ENCODE measurements around the gene STAT3.
"Not testable (repeated sequence)": the region's sequence is repeated elsewhere in the genome, so short reads cannot be mapped to it uniquely, and the experiment has no call there.

Gene STAT3

GRCh38 chr17:42404326-42405055 is 16.2 kb upstream of the STAT3 start:
- TF ChIP-seq POLR2A (IDR thresholded peaks at IDR 0.05; ENCODE audit: extremely low read depth, insufficient read length) (no peak), MYC (IDR thresholded peaks at IDR 0.05; ENCODE audit: low read depth, low read length) (no peak)
- TF ChIP-seq, protein P1, sequence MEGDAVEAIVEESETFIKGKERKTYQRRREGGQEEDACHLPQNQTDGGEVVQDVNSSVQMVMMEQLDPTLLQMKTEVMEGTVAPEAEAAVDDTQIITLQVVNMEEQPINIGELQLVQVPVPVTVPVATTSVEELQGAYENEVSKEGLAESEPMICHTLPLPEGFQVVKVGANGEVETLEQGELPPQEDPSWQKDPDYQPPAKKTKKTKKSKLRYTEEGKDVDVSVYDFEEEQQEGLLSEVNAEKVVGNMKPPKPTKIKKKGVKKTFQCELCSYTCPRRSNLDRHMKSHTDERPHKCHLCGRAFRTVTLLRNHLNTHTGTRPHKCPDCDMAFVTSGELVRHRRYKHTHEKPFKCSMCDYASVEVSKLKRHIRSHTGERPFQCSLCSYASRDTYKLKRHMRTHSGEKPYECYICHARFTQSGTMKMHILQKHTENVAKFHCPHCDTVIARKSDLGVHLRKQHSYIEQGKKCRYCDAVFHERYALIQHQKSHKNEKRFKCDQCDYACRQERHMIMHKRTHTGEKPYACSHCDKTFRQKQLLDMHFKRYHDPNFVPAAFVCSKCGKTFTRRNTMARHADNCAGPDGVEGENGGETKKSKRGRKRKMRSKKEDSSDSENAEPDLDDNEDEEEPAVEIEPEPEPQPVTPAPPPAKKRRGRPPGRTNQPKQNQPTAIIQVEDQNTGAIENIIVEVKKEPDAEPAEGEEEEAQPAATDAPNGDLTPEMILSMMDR (IDR thresholded peaks at IDR 0.05; ENCODE audit: low read depth, low read length) = no peak
- TF ChIP-seq, protein P2, sequence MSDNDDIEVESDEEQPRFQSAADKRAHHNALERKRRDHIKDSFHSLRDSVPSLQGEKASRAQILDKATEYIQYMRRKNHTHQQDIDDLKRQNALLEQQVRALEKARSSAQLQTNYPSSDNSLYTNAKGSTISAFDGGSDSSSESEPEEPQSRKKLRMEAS (IDR thresholded peaks at IDR 0.05; ENCODE audit: low read depth, low read length) = no peak
- no peak overlapping the region for H3K4me3 ChIP-seq (ENCODE audit: low read depth, low read length)
- DNase-seq (ENCODE audit: low read depth) = peak; percentile 63

DNA sequence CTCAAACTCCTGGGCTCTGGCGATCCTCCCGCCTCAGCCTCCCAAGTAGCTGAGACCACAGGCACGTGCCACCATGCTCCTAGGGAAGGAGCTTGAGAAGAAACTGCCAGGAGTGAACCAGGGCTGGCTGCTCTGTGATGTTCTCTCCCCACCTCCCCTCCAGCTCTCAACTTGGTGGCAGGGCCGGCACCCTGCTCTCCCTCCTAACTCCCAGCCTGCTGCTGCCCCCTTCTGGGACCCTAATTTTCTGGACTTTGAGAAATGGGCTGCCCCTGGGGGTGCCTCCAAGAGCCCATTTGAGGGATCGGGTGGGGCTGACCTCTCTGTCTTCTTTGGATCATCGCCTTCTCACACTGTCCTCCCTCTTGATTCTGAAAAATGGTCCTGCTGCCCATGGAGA is 14.9 kb upstream of the STAT3 start:
- peak; percentile 69 for DNase-seq (ENCODE audit: low read depth)
- TF ChIP-seq, protein P2 (IDR thresholded peaks at IDR 0.05; ENCODE audit: low read depth, low read length) = no peak
- TF ChIP-seq, protein P1 (IDR thresholded peaks at IDR 0.05; ENCODE audit: low read depth, low read length) = peak; percentile 47
- H3K4me3 ChIP-seq (ENCODE audit: low read depth, low read length) = no peak overlapping the region

- TF ChIP-seq POLR2A (IDR thresholded peaks at IDR 0.05; ENCODE audit: extremely low read depth, insufficient read length) = no peak
- TF ChIP-seq MYC (IDR thresholded peaks at IDR 0.05; ENCODE audit: low read depth, low read length) = no peak
- TF ChIP-seq, protein P2 (IDR thresholded peaks at IDR 0.05; ENCODE audit: low read depth, low read length) = no peak
- TF ChIP-seq, protein P1 (IDR thresholded peaks at IDR 0.05; ENCODE audit: low read depth, low read length) = no peak
- DNase-seq (ENCODE audit: low read depth) = no peak
- no peak overlapping the region for H3K4me3 ChIP-seq (ENCODE audit: low read depth, low read length)
These were observed 13.9 kb upstream of the STAT3 start for GRCh38 chr17:42402117-42402516.

- not testable (repeated sequence) for H3K4me3 ChIP-seq (ENCODE audit: low read depth, low read length); DNase-seq (ENCODE audit: low read depth)
These were observed 12.7 kb upstream of the STAT3 start for GRCh38 chr17:42400844-42401375.

GRCh38 chr17:42399948-42400843 is 12.0 kb upstream of the STAT3 start:
- no peak overlapping the region for H3K4me3 ChIP-seq (ENCODE audit: low read depth, low read length)
- TF ChIP-seq, protein P2 (IDR thresholded peaks at IDR 0.05; ENCODE audit: low read depth, low read length) = no peak
- TF ChIP-seq MYC (IDR thresholded peaks at IDR 0.05; ENCODE audit: low read depth, low read length) (no peak), POLR2A (IDR thresholded peaks at IDR 0.05; ENCODE audit: extremely low read depth, insufficient read length) (no peak)
- TF ChIP-seq, protein P1 (IDR thresholded peaks at IDR 0.05; ENCODE audit: low read depth, low read length) = no peak
- DNase-seq (ENCODE audit: low read depth) = no peak

- TF ChIP-seq, protein P2 (IDR thresholded peaks at IDR 0.05; ENCODE audit: low read depth, low read length) = no peak
- TF ChIP-seq, protein P1 (IDR thresholded peaks at IDR 0.05; ENCODE audit: low read depth, low read length) = no peak
- TF ChIP-seq MYC (IDR thresholded peaks at IDR 0.05; ENCODE audit: low read depth, low read length) = no peak
- no peak for TF ChIP-seq POLR2A (IDR thresholded peaks at IDR 0.05; ENCODE audit: extremely low read depth, insufficient read length)
- H3K4me3 ChIP-seq (ENCODE audit: low read depth, low read length) = no peak overlapping the region
- no peak for DNase-seq (ENCODE audit: low read depth)
These were observed 10.9 kb upstream of the STAT3 start for GRCh38 chr17:42399121-42399520.

DNA sequence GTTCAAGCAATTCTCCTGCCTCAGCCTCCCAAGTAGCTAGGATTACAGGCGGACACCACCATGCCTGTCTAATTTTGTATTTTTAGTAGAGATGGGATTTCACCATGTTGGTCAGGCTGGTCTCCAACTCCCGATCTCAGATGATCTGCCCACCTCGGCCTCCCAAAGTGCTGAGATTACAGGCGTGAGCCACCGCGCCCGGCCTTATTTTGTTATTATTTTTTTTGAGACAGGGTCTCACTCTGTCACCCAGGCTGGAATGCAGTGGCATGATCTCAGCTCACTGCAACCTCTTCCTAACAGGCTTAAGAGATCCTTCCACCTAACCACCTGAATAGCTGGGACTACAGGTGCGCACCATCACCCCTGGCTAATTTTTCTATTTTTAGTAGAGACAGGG is 7.4 kb upstream of the STAT3 start:
- not testable (repeated sequence) for DNase-seq (ENCODE audit: low read depth); H3K4me3 ChIP-seq (ENCODE audit: low read depth, low read length)
